HG03066 (cell line): ENCODE measurements around the gene OMD.

Experiments
- ATAC-seq: cut with Tn5 transposase; IDR thresholded peaks from one replicate; pipeline ENCODE4 v1.9.1; 2021; ENCODE audit warnings: low read depth; ENCODE audit not compliant: unreplicated experiment

OMD gene

DNA sequence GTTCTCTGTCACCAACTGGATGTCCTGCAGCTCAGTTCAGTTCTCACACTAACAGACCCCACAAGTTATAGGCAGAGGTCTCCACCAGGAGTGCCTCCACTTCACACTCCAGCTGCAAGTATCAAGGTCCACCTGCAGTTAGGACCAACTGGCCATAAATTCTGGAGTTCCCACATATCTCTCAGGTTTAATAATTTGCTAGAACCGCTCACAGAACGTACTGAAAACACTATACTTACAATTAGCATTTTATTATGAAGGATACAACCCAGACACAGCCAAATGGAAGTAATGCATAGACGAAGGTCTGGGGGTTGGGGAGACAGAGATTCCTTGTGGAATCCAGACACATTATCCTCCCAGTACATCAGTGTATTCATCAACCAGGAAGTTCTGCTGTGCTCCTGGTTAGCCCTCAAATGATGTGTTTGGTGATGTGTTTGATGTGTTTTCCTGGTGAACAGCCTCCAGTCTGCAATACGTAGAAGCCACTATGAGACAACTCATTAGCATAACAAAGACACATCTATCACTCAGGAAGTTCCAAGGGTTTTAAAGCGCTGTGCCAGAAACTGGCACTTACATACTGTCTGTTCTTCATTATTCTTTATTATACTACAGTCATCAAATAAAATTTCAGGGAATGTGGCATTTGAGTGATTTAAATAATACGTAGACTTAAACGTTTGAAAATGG lies 45.3 kb downstream of the OMD start:
- ATAC-seq = no peak

DNA sequence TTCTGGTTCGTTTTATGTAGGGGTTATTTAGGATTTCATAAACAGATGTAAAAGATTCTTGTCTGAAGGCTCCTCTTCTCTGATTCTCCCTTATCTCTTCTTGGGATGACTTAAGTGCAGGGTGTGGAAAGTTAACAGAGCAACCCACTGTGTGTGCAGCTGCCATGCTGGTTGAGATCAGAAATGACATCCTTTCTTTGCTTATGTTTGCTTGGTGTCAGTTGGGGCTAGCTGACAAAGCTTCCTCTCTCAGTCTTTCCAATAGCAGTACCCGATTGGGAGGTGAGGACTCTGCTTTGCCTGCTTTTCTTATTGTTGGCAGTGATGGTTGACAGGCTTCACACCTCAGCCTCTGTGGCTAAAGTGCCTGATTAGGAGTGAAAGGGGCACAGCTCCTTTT lies 46.4 kb downstream of the OMD start:
- no peak for ATAC-seq

DNA sequence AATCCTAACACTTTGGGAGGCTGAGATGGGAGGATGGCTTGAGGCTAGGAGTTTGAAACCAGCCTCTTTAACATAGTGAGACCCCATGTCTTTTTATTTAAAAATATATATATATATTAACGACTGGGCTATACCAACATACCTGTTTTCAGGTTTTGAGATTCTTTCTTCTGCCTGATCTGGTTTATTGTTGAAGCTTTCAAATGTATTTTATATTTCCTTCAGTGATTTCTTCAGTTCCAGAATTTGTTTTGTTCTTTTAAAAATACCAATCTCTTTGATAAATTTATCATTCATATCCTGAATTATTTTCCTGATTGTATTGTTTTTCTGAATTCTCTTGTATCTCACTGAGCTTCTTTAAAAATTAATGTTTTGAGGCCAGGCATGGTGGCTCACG lies 51.1 kb downstream of the OMD start:
- ATAC-seq = no peak

DNA sequence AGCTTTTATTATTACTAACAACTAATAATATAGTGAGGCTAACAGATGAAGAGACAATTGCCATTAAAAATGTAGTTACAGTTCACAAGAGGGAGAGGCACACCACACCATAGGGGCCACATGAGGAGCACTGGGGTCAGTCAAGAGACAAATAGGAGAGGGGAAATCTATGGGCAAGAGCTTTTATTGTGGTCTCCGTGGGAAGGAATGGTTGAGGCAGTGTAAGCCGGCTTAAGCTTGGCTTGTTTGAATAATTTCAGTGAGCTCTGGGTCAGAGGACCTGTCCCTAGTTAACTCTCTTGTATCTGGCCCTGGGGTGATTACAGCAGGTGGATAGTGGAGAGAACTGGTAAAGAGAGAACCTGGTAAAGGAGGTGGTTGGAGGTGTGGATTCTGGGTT lies 55.2 kb downstream of the OMD start:
- ATAC-seq = no peak
